HG03280 (cell line): Measurements from ENCODE around the gene ALOX12B.
"Not testable (repeated sequence)": the region's sequence is repeated elsewhere in the genome, so short reads cannot be mapped to it uniquely, and the experiment has no call there.

Experiments
- ATAC-seq: cut with Tn5 transposase; IDR thresholded peaks from one replicate; pipeline ENCODE4 v1.9.1; 2021; ENCODE audit warnings: mild to moderate bottlenecking, moderate library complexity; ENCODE audit not compliant: unreplicated experiment

ALOX12B gene

GRCh38 chr17:8067806-8068205 lies 19.7 kb downstream of the ALOX12B start:
- no peak for ATAC-seq

- ATAC-seq, result no peak
Measured at GRCh38 chr17:8066841-8067775, 20.4 kb downstream of the ALOX12B start.

GRCh38 chr17:8064561-8065019 lies 22.9 kb downstream of the ALOX12B start:
- no peak for ATAC-seq

- ATAC-seq, result no peak
Measured at GRCh38 chr17:8063761-8064534, 23.6 kb downstream of the ALOX12B start.

GRCh38 chr17:8062807-8063483 lies 24.6 kb downstream of the ALOX12B start:
- ATAC-seq, result no peak

- ATAC-seq, result no peak
Measured at GRCh38 chr17:8062435-8062806, 25.1 kb downstream of the ALOX12B start.

GRCh38 chr17:8061851-8062250 lies 25.7 kb downstream of the ALOX12B start:
- not testable (repeated sequence) for ATAC-seq

- ATAC-seq, result no peak
Measured at GRCh38 chr17:8060274-8060673, 27.2 kb downstream of the ALOX12B start.

GRCh38 chr17:8059131-8059530 lies 28.4 kb downstream of the ALOX12B start:
- ATAC-seq, result no peak

GRCh38 chr17:8057691-8058114 lies 29.8 kb downstream of the ALOX12B start:
- no peak for ATAC-seq

GRCh38 chr17:8056976-8057625 lies 30.4 kb downstream of the ALOX12B start:
- ATAC-seq, result no peak

- ATAC-seq, result no peak
Measured at GRCh38 chr17:8056232-8056975, 31.1 kb downstream of the ALOX12B start.

- no peak for ATAC-seq
Measured at GRCh38 chr17:8055851-8056231, 31.7 kb downstream of the ALOX12B start.

GRCh38 chr17:8053600-8053999 lies 33.9 kb downstream of the ALOX12B start:
- ATAC-seq, result no peak

GRCh38 chr17:8052256-8053252 lies 35.0 kb downstream of the ALOX12B start:
- no peak for ATAC-seq

GRCh38 chr17:8051831-8052230 lies 35.7 kb downstream of the ALOX12B start:
- no peak for ATAC-seq

GRCh38 chr17:8048736-8049135 lies 38.8 kb downstream of the ALOX12B start:
- no peak for ATAC-seq

GRCh38 chr17:8048236-8048635 lies 39.3 kb downstream of the ALOX12B start:
- no peak for ATAC-seq

- no peak for ATAC-seq
Measured at GRCh38 chr17:8047769-8048110, 39.8 kb downstream of the ALOX12B start.
